T-helper 9 cell (primary cell): ENCODE measurements around the gene LARGE2.
A peak's percentile ranks its signal among the peaks of the same experiment; 100 is the strongest.

Experiments
- DNase-seq: peaks from one replicate; pipeline ENCODE4 v3.0.0-alpha.2; 2020

LARGE2 gene

GRCh38 chr11:45917286-45917622 lies 5.2 kb upstream of the LARGE2 start:
- no peak for DNase-seq

- peak; percentile 89 for DNase-seq
Observed at GRCh38 chr11:45917623-45918330, 4.7 kb upstream of the LARGE2 start, which contains the start of gene PEX16. PEX16 (minus strand) TSS chr11:45917877; CDS start chr11:45917811, 66 bp downstream.

GRCh38 chr11:45918331-45918941 lies 4.0 kb upstream of the LARGE2 start:
- DNase-seq = peak; percentile 61

GRCh38 chr11:45918962-45919675 lies 3.3 kb upstream of the LARGE2 start:
- DNase-seq = no peak

GRCh38 chr11:45919806-45920530 lies 2.5 kb upstream of the LARGE2 start:
- no peak for DNase-seq

GRCh38 chr11:45920531-45921477 lies 1.7 kb upstream of the LARGE2 start:
- no peak for DNase-seq

GRCh38 chr11:45921561-45922424 lies 663 bp upstream of the LARGE2 start:
- no peak for DNase-seq

- DNase-seq = no peak
Observed at GRCh38 chr11:45924036-45924915, 1.8 kb downstream of the LARGE2 start.

GRCh38 chr11:45924927-45925326 lies 2.5 kb downstream of the LARGE2 start:
- no peak for DNase-seq

- no peak for DNase-seq
Observed at GRCh38 chr11:45925550-45925949, 3.1 kb downstream of the LARGE2 start.

- no peak for DNase-seq
Observed at GRCh38 chr11:45926001-45926401, 3.5 kb downstream of the LARGE2 start.

GRCh38 chr11:45926536-45927331 lies 4.3 kb downstream of the LARGE2 start:
- no peak for DNase-seq

GRCh38 chr11:45927332-45927683 lies 4.9 kb downstream of the LARGE2 start:
- DNase-seq = no peak

- DNase-seq = no peak
Observed at GRCh38 chr11:45927684-45928413, 5.4 kb downstream of the LARGE2 start.

GRCh38 chr11:45928535-45929215 lies 6.2 kb downstream of the LARGE2 start:
- DNase-seq = no peak

- DNase-seq = no peak
Observed at GRCh38 chr11:45929486-45930030, 7.1 kb downstream of the LARGE2 start.

GRCh38 chr11:45930031-45930794 lies 7.8 kb downstream of the LARGE2 start:
- DNase-seq = no peak
